Measurements from ENCODE around the gene SLC25A29.
A peak's percentile ranks its signal among the peaks of the same experiment; 100 is the strongest.

Gene SLC25A29

GRCh38 chr14:100275214-100275613 is 31.0 kb downstream of the SLC25A29 start:
- Histone ChIP-seq H3K27me3 (ENCODE audit: insufficient read depth, low read length) (no peaks in the 10 kb centered on the region), H4K12ac (ENCODE audit: low read depth, low read length) (no peak overlapping the region), H3K4me3 (ENCODE audit: low read depth, low read length) (no peak overlapping the region), H3K14ac (ENCODE audit: low read length) (no peak overlapping the region), H2AFZ (ENCODE audit: insufficient read depth, low read length, poor library complexity) (no peak overlapping the region), H4K8ac (ENCODE audit: low read depth, low read length) (no peak overlapping the region), H2BK120ac (ENCODE audit: insufficient read depth, low read length, poor library complexity) (no peak overlapping the region), H3K4ac (ENCODE audit: low read depth, low read length) (peak overlapping the region; percentile 54), H2AK5ac (ENCODE audit: low read length) (no peak overlapping the region), H3K23ac (ENCODE audit: low read length) (no peak overlapping the region), H2BK5ac (ENCODE audit: low read depth, low read length, poor library complexity) (no peak overlapping the region), H4K91ac (ENCODE audit: low read depth, low read length) (no peak overlapping the region), H3K79me2 (ENCODE audit: control insufficient read depth, insufficient read depth, low read length, poor library complexity) (peaks cover 6% of the 10 kb centered on the region), H3K18ac (ENCODE audit: low read length) (no peak overlapping the region), H3K79me1 (ENCODE audit: low read length) (no peaks in the 10 kb centered on the region), H2BK12ac (ENCODE audit: low read length) (no peak overlapping the region), H3K4me1 (ENCODE audit: control insufficient read depth in 1 of 2, insufficient read depth in 2 of 2, low read length in 2 of 2) (peaks cover 2 to 3% of the 10 kb centered on the region in 2 experiments), H3K27ac (ENCODE audit: low read depth, low read length) (no peak overlapping the region), H3K4me2 (ENCODE audit: low read length) (no peak overlapping the region), H3K9me3 (ENCODE audit: insufficient read depth, low read depth, low read length) (no peaks in the 10 kb centered on the region), H3K36me3 (ENCODE audit: control insufficient read depth in 1 of 2, insufficient read depth in 2 of 2, low read length in 2 of 2) (peaks cover 11 to 22% of the 10 kb centered on the region in 2 experiments), H3K9ac (ENCODE audit: low read length) (no peak overlapping the region)
- no peak for DNase-seq
- WGBS (ENCODE audit: extremely low coverage, insufficient coverage, insufficient read length): no CpG with 5 or more reads among the region's 7 CpGs

GRCh38 chr14:100274250-100274649 is 32.0 kb downstream of the SLC25A29 start:
- Histone ChIP-seq H3K27me3 (ENCODE audit: insufficient read depth, low read length) (no peaks in the 10 kb centered on the region), H4K12ac (ENCODE audit: low read depth, low read length) (no peak overlapping the region), H2AK5ac (ENCODE audit: low read length) (no peak overlapping the region), H2BK12ac (ENCODE audit: low read length) (no peak overlapping the region), H3K14ac (ENCODE audit: low read length) (no peak overlapping the region), H3K18ac (ENCODE audit: low read length) (no peak overlapping the region), H2BK5ac (ENCODE audit: low read depth, low read length, poor library complexity) (no peak overlapping the region), H4K91ac (ENCODE audit: low read depth, low read length) (no peak overlapping the region), H3K27ac (ENCODE audit: low read depth, low read length) (no peak overlapping the region), H3K9me3 (ENCODE audit: insufficient read depth, low read depth, low read length) (no peaks in the 10 kb centered on the region), H3K4ac (ENCODE audit: low read depth, low read length) (no peak overlapping the region), H3K4me1 (ENCODE audit: control insufficient read depth in 1 of 2, insufficient read depth in 2 of 2, low read length in 2 of 2) (peaks cover 2 to 3% of the 10 kb centered on the region in 2 experiments), H3K9ac (ENCODE audit: low read length) (no peak overlapping the region), H3K36me3 (ENCODE audit: control insufficient read depth in 1 of 2, insufficient read depth in 2 of 2, low read length in 2 of 2) (peaks cover 11 to 18% of the 10 kb centered on the region in 2 experiments), H3K79me2 (ENCODE audit: control insufficient read depth, insufficient read depth, low read length, poor library complexity) (peaks cover 4% of the 10 kb centered on the region), H2AFZ (ENCODE audit: insufficient read depth, low read length, poor library complexity) (no peak overlapping the region), H3K23ac (ENCODE audit: low read length) (no peak overlapping the region), H3K4me3 (ENCODE audit: low read depth, low read length) (no peak overlapping the region), H4K8ac (ENCODE audit: low read depth, low read length) (no peak overlapping the region), H3K4me2 (ENCODE audit: low read length) (no peak overlapping the region), H2BK120ac (ENCODE audit: insufficient read depth, low read length, poor library complexity) (no peak overlapping the region), H3K79me1 (ENCODE audit: low read length) (no peaks in the 10 kb centered on the region)
- no CpG with 5 or more reads among the region's 4 CpGs for WGBS (ENCODE audit: extremely low coverage, insufficient coverage, insufficient read length)
- no peak for DNase-seq

- Histone ChIP-seq H3K14ac (ENCODE audit: low read length) (no peak overlapping the region), H3K23ac (ENCODE audit: low read length) (no peak overlapping the region), H3K9ac (ENCODE audit: low read length) (no peak overlapping the region), H3K79me1 (ENCODE audit: low read length) (no peaks in the 10 kb centered on the region), H2AK5ac (ENCODE audit: low read length) (no peak overlapping the region), H3K36me3 (ENCODE audit: control insufficient read depth in 1 of 2, insufficient read depth in 2 of 2, low read length in 2 of 2) (peaks cover 7 to 11% of the 10 kb centered on the region in 2 experiments), H4K8ac (ENCODE audit: low read depth, low read length) (no peak overlapping the region), H3K4me2 (ENCODE audit: low read length) (no peak overlapping the region), H4K91ac (ENCODE audit: low read depth, low read length) (no peak overlapping the region), H3K4me3 (ENCODE audit: low read depth, low read length) (no peak overlapping the region), H3K4me1 (ENCODE audit: control insufficient read depth in 1 of 2, insufficient read depth in 2 of 2, low read length in 2 of 2) (no peaks in the 10 kb centered on the region), H2BK5ac (ENCODE audit: low read depth, low read length, poor library complexity) (no peak overlapping the region), H3K9me3 (ENCODE audit: insufficient read depth, low read depth, low read length) (no peaks in the 10 kb centered on the region), H3K18ac (ENCODE audit: low read length) (no peak overlapping the region), H3K27me3 (ENCODE audit: insufficient read depth, low read length) (no peaks in the 10 kb centered on the region), H2BK12ac (ENCODE audit: low read length) (no peak overlapping the region), H3K79me2 (ENCODE audit: control insufficient read depth, insufficient read depth, low read length, poor library complexity) (peaks cover 4% of the 10 kb centered on the region), H3K4ac (ENCODE audit: low read depth, low read length) (peak overlapping the region; percentile 14), H2AFZ (ENCODE audit: insufficient read depth, low read length, poor library complexity) (no peak overlapping the region), H4K12ac (ENCODE audit: low read depth, low read length) (no peak overlapping the region), H2BK120ac (ENCODE audit: insufficient read depth, low read length, poor library complexity) (no peak overlapping the region), H3K27ac (ENCODE audit: low read depth, low read length) (no peak overlapping the region)
- WGBS (ENCODE audit: extremely low coverage, insufficient coverage, insufficient read length): no CpG with 5 or more reads among the region's 10 CpGs
- DNase-seq: peak; percentile 25 to 62
Measured at GRCh38 chr14:100271247-100271939, 34.9 kb downstream of the SLC25A29 start.

- Histone ChIP-seq H3K14ac (ENCODE audit: low read length) (no peak overlapping the region), H3K4me3 (ENCODE audit: low read depth, low read length) (no peak overlapping the region), H3K9me3 (ENCODE audit: insufficient read depth, low read depth, low read length) (no peaks in the 10 kb centered on the region), H2BK5ac (ENCODE audit: low read depth, low read length, poor library complexity) (no peak overlapping the region), H4K8ac (ENCODE audit: low read depth, low read length) (no peak overlapping the region), H3K4me2 (ENCODE audit: low read length) (no peak overlapping the region), H3K27ac (ENCODE audit: low read depth, low read length) (no peak overlapping the region), H3K4me1 (ENCODE audit: control insufficient read depth in 1 of 2, insufficient read depth in 2 of 2, low read length in 2 of 2) (no peaks in the 10 kb centered on the region), H4K12ac (ENCODE audit: low read depth, low read length) (no peak overlapping the region), H3K23ac (ENCODE audit: low read length) (no peak overlapping the region), H3K79me2 (ENCODE audit: control insufficient read depth, insufficient read depth, low read length, poor library complexity) (peaks cover 8% of the 10 kb centered on the region), H2AFZ (ENCODE audit: insufficient read depth, low read length, poor library complexity) (no peak overlapping the region), H2AK5ac (ENCODE audit: low read length) (no peak overlapping the region), H4K91ac (ENCODE audit: low read depth, low read length) (no peak overlapping the region), H3K79me1 (ENCODE audit: low read length) (no peaks in the 10 kb centered on the region), H2BK120ac (ENCODE audit: insufficient read depth, low read length, poor library complexity) (no peak overlapping the region), H3K36me3 (ENCODE audit: control insufficient read depth in 1 of 2, insufficient read depth in 2 of 2, low read length in 2 of 2) (peaks cover 11 to 17% of the 10 kb centered on the region in 2 experiments), H2BK12ac (ENCODE audit: low read length) (no peak overlapping the region), H3K27me3 (ENCODE audit: insufficient read depth, low read length) (no peaks in the 10 kb centered on the region), H3K4ac (ENCODE audit: low read depth, low read length) (peak overlapping the region; percentile 39), H3K18ac (ENCODE audit: low read length) (no peak overlapping the region), H3K9ac (ENCODE audit: low read length) (no peak overlapping the region)
- no CpG with 5 or more reads among the region's 7 CpGs for WGBS (ENCODE audit: extremely low coverage, insufficient coverage, insufficient read length)
- no peak for DNase-seq
Measured at GRCh38 chr14:100268591-100269207, 37.5 kb downstream of the SLC25A29 start.

All from trophoblast cell (in vitro differentiated cells and primary cell).